Measurements from ENCODE around the gene SNX9.

DNA sequence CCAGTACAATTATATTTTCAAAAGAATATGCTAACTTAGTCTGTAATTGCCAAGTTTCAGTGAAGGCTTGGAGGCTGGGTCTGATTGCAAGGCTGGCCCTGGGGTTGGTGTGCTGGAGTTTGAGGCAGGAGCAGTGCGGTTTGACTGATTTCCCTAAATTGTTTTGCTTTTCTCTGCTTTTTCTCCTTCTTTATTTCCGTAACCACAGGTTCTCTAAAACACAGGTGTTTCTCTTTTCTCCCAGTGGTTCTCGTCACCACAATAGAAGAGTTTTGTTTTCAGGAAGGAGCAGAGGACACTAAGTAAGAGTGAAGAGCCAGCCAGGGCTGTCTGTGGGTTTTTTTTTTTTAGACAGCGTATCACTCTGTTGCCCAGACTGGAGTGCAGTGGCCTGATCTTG is 8.2 kb upstream of the SNX9 start:
- TF ChIP-seq, protein P1, sequence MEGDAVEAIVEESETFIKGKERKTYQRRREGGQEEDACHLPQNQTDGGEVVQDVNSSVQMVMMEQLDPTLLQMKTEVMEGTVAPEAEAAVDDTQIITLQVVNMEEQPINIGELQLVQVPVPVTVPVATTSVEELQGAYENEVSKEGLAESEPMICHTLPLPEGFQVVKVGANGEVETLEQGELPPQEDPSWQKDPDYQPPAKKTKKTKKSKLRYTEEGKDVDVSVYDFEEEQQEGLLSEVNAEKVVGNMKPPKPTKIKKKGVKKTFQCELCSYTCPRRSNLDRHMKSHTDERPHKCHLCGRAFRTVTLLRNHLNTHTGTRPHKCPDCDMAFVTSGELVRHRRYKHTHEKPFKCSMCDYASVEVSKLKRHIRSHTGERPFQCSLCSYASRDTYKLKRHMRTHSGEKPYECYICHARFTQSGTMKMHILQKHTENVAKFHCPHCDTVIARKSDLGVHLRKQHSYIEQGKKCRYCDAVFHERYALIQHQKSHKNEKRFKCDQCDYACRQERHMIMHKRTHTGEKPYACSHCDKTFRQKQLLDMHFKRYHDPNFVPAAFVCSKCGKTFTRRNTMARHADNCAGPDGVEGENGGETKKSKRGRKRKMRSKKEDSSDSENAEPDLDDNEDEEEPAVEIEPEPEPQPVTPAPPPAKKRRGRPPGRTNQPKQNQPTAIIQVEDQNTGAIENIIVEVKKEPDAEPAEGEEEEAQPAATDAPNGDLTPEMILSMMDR (IDR thresholded peaks at IDR 0.05): no peak
- TF ChIP-seq EZH2 (IDR thresholded peaks at IDR 0.05; ENCODE audit: borderline replicate concordance, insufficient read depth, low read depth, low read length, poor library complexity, severe bottlenecking): no peak

Measured in B cell (primary cell).